GM12891 (cell line): ENCODE measurements around the gene ZNF556. TPM values are rescaled to one million over a fixed set of nuclear protein-coding genes. Genes with fewer than 3 reads are reported as not detected.

Experiments
- DNase-seq: peaks from one replicate; pipeline ENCODE4 v3.0.0; 2011; ENCODE audit warnings: low spot score; ENCODE audit not compliant: insufficient read length
- FAIRE-seq: peaks from 2 replicates; lab custom pipeline; 2011; peaks lifted over from hg19 to GRCh38; lab: Jason Lieb, UNC
- PAX5 ChIP-seq: IDR thresholded peaks from 2 replicates; pipeline ENCODE4 v1.6.1; 2011; ENCODE audit warnings: low read length, moderate library complexity, mild to moderate bottlenecking; ENCODE audit not compliant: insufficient read depth, severe bottlenecking
- POLR2A ChIP-seq: IDR thresholded peaks from 2 replicates; pipeline ENCODE4 v1.6.1; 2011; ENCODE audit warnings: low read depth, low read length, control low read depth
- POLR2AphosphoS5 ChIP-seq: IDR thresholded peaks from 2 replicates; pipeline ENCODE4 v1.6.1; 2011; ENCODE audit warnings: low read depth, low read length, control low read depth
- POU2F2 ChIP-seq: IDR thresholded peaks from 2 replicates; pipeline ENCODE4 v1.6.1; 2011; ENCODE audit warnings: low read depth, mild to moderate bottlenecking, control low read depth, low read length, moderate library complexity
- SPI1 ChIP-seq: IDR thresholded peaks from 2 replicates; pipeline ENCODE4 v1.6.1; 2011; ENCODE audit warnings: low read depth, low read length, control low read depth
- TAF1 ChIP-seq: IDR thresholded peaks from 2 replicates; pipeline ENCODE4 v1.6.1; 2011; ENCODE audit warnings: low read depth, low read length, control low read depth
- polyA plus RNA-seq: library from polyadenylated mRNA; unstranded; fragments of >200 nt; gene quantifications from one replicate; pipeline ENCODE4 v1.2.1, GENCODE V29; 2012; ENCODE audit warnings: low read depth, missing spikeins, inconsistent platforms; ENCODE audit not compliant: missing spikeins

ZNF556 gene
- polyA plus RNA-seq, result not detected

- TF ChIP-seq TAF1 (no peak), SPI1 (no peak), POLR2AphosphoS5 (no peak), PAX5 (no peak), POU2F2 (no peak), POLR2A (no peak)
- no peak for DNase-seq
- no peak for FAIRE-seq
Observed at GRCh38 chr19:2867025-2867991, at the start of gene ZNF556. Gene ZNF556 (plus strand): TSS chr19:2867335. CDS start chr19:2867422, 87 bp downstream.

DNA sequence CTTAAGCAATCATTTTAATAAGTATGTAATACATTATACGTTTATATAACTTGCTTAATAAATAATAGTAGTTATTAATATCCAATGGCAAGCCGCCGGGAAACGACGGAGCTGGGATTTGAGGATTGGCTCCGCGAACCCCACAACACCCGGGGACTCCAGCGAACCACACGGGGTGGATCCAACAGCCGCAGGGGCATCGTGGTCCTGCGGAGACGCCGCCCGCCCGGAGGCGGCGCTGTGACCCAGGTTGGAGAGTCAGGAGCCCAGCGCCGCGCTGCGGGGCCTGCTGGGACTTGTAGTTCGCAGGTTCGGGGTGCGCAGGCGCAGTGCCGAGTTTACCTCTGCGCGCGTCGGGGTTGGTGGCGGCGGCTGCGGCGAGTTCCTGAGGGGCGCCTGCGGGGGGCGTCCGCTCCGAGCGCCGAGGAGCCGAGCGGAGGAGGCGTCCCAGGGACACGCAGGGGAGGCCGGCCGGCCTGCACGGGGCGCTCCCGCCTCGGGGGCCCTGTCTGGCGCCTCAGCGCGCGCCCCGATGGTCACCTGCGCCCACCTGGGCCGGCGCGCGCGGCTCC lies 47.5 kb upstream of the ZNF556 start, which contains the start of gene ZNF554:
Gene ZNF554 (plus strand): TSS at position 329 of the 572 bp plus-strand sequence. CDS start 204 bp downstream, at position 533.
- FAIRE-seq (peak; percentile 98), DNase-seq (peak; percentile 98)
- TF ChIP-seq POLR2A (no peak), SPI1 (no peak), POLR2AphosphoS5 (no peak; the same call in 1 of the 2 replicates), POU2F2 (peak; percentile 57; the same call in 1 of the 2 replicates), TAF1 (no peak), PAX5 (peak; percentile 38)

- peak; percentile 11 for DNase-seq
- TF ChIP-seq POU2F2 (no peak), POLR2AphosphoS5 (no peak), SPI1 (no peak), TAF1 (no peak), POLR2A (no peak), PAX5 (no peak)
- no peak for FAIRE-seq
Observed at GRCh38 chr19:2820112-2820702, 46.9 kb upstream of the ZNF556 start.

GRCh38 chr19:2822846-2823245 lies 44.3 kb upstream of the ZNF556 start:
- no peak for TF ChIP-seq TAF1
- no peak for TF ChIP-seq SPI1
- TF ChIP-seq POLR2AphosphoS5, result no peak
- no peak for TF ChIP-seq POU2F2
- no peak for TF ChIP-seq POLR2A
- TF ChIP-seq PAX5, result no peak
- FAIRE-seq (no peak), DNase-seq (no peak)

GRCh38 chr19:2823646-2824045 lies 43.5 kb upstream of the ZNF556 start:
- DNase-seq (no peak), FAIRE-seq (no peak)
- no peak for TF ChIP-seq POU2F2

DNA sequence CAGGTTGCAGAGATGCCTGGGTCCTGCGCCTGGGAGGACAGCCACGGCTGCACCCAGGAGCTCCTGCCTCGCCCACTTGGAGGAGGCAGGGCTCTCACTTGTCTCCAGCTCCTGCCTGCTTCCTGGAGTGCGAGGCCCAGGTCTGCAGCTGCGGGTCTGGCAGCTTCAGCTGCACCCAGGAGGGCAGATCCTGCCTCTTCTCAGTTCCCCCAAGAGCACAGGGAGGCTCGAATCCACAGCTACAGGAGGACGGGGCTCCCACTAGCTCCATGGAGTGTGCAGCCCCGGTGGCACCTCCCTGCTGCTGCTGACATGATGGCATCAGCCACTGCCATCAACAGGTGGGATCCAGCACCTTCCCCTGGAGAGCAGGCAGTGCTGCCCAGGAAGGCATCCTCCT lies 43.0 kb upstream of the ZNF556 start:
- FAIRE-seq, result no peak
- no peak for TF ChIP-seq TAF1
- no peak for TF ChIP-seq POLR2AphosphoS5
- TF ChIP-seq PAX5, result no peak
- no peak for TF ChIP-seq POU2F2
- no peak for TF ChIP-seq SPI1
- TF ChIP-seq POLR2A, result no peak
- no peak for DNase-seq

GRCh38 chr19:2827022-2827421 lies 40.1 kb upstream of the ZNF556 start:
- TF ChIP-seq PAX5 (no peak), SPI1 (no peak), POLR2AphosphoS5 (no peak), POU2F2 (no peak), POLR2A (no peak), TAF1 (no peak)
- no peak for DNase-seq
- no peak for FAIRE-seq

- FAIRE-seq, result peak; percentile 45
- no peak for TF ChIP-seq TAF1
- no peak for TF ChIP-seq POLR2AphosphoS5
- no peak for TF ChIP-seq POLR2A
- no peak for TF ChIP-seq PAX5
- no peak for TF ChIP-seq SPI1
- TF ChIP-seq POU2F2, result no peak
Observed at GRCh38 chr19:2827840-2828489, 39.2 kb upstream of the ZNF556 start.

More at GRCh38 chr19:2827840-2828489, 39.2 kb upstream of the ZNF556 start:
- no peak for DNase-seq
